ENCODE measurements around the gene CNTNAP2.
"Not testable (repeated sequence)": the region's sequence is repeated elsewhere in the genome, so short reads cannot be mapped to it uniquely, and the experiment has no call there.

CNTNAP2 gene

DNA sequence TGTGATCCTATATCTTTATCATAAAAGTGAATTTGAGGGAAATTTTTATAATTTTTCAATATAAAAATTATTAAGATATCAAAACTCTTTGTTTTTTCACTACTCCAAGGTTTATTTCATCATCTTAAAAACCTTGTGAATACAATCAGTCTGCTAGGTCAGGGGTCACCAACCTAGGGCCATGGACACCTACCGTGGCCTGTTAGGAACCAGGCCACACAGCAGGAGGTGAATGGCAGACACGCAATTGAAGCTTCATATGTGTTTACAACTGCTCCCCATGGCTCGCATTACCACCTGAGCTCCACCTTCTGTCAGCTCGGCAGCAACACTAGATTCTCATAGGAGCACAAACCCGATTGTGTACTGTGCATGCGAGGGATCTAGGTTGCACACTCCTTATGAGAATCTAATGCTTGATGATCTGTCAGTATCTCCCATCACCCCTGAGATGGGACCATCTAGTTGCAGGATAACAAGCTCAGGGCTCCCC, 2202.8 kb downstream of the CNTNAP2 start:
- TF ChIP-seq, protein P1, sequence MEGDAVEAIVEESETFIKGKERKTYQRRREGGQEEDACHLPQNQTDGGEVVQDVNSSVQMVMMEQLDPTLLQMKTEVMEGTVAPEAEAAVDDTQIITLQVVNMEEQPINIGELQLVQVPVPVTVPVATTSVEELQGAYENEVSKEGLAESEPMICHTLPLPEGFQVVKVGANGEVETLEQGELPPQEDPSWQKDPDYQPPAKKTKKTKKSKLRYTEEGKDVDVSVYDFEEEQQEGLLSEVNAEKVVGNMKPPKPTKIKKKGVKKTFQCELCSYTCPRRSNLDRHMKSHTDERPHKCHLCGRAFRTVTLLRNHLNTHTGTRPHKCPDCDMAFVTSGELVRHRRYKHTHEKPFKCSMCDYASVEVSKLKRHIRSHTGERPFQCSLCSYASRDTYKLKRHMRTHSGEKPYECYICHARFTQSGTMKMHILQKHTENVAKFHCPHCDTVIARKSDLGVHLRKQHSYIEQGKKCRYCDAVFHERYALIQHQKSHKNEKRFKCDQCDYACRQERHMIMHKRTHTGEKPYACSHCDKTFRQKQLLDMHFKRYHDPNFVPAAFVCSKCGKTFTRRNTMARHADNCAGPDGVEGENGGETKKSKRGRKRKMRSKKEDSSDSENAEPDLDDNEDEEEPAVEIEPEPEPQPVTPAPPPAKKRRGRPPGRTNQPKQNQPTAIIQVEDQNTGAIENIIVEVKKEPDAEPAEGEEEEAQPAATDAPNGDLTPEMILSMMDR (IDR thresholded peaks at IDR 0.05; ENCODE audit: control insufficient read depth, extremely low read depth, insufficient read depth) = no peak
- no peak overlapping the region for H3K4me3 ChIP-seq (ENCODE audit: low read depth, low read length)
- DNase-seq (ENCODE audit: low read depth) = no peak

DNA sequence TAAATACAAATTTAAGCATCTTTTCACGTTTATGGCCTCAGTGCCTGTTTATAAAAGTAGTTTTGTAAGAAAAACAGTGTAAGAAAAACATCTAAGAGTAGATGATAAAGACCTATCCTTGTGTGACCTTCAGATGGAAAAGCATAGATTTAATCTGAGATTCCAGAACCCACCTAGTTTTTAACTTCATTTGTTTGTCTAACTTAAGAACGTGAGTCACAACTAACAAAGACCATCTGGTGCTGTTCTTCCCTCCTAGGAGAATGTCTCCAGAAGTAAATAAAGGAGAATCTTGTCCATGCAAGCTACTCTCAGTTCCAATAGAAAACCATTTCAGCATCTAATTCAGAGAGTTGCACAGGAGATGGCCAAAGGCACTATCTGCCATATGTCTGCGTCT, 2208.6 kb downstream of the CNTNAP2 start:
- H3K4me3 ChIP-seq (ENCODE audit: low read depth, low read length) = no peak overlapping the region
- TF ChIP-seq, protein P1 (IDR thresholded peaks at IDR 0.05; ENCODE audit: control insufficient read depth, extremely low read depth, insufficient read depth) = no peak
- no peak for DNase-seq (ENCODE audit: low read depth)

DNA sequence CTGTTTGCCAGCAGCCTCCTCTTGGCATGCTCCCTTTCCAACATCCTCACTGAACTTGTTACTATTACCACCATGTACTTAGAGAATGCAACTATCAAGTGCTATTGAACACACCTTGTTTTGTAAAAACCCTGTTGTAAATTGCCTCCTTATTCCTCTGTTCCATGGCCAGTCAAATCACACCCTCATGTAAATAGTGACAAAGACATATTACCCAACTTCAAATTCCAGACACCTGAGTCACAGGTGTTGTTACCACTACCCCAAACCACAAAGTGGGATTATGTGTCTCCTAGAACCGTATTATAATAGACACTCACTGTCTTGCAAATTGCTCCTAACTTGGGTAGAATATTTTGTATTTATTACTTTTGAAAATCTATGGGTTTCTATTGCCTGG, 2210.8 kb downstream of the CNTNAP2 start:
- H3K4me3 ChIP-seq (ENCODE audit: low read depth, low read length) = no peak overlapping the region
- DNase-seq (ENCODE audit: low read depth) = no peak
- TF ChIP-seq, protein P1 (IDR thresholded peaks at IDR 0.05; ENCODE audit: control insufficient read depth, extremely low read depth, insufficient read depth) = no peak

DNA sequence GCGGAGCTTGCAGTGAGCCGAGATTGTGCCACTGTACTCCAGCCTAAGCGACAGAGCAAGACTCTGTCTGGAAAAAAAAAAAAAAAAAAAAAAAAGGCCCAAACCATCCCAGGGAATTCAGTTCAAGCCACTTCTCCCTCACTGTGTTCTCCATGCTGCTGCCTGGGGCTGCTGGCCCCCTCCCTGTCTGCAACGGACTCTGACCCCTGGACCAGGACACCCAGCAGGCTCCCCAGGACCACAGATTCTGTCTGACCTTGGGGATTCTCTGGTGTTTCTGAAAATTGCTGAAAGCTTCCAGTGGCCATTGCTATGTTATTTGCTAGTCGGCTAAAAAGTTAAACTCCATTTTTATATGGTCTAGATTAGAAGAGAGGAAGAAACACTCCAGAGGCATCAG, 2212.3 kb downstream of the CNTNAP2 start:
- DNase-seq (ENCODE audit: low read depth) = no peak
- H3K4me3 ChIP-seq (ENCODE audit: low read depth, low read length) = no peak overlapping the region
- TF ChIP-seq, protein P1 (IDR thresholded peaks at IDR 0.05; ENCODE audit: control insufficient read depth, extremely low read depth, insufficient read depth) = no peak

DNA sequence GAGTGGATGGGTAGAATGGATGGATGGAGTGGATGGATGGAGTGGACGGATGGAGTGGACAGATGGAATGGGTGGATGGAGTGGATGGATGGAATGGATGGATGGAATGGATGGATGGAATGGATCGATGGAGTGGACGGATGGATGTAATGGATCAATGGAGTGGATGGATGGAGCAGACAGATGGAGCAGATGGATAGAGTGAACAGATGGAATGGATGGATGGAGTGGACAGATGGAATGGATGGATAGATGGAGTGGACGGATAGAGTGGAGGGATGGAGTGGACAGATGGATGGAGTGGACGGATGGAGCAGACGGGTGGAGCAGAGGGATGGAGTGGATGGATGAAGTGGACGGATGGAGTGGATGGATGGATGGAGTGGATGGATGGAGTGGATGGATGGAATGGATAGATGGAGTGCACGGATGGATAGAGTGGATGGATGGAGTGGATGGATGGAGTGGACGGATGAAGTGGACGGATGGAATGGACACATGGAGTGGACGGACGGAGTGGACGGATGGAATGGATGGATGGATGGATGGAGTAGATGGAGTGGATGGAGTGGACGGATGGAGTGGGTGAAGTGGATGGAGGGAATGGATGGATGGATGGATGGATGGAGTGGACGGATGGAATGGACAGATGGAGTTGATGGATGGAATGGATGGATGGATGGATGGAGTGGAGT, 2213.7 kb downstream of the CNTNAP2 start:
- no peak for DNase-seq (ENCODE audit: low read depth)
- TF ChIP-seq, protein P1 (IDR thresholded peaks at IDR 0.05; ENCODE audit: control insufficient read depth, extremely low read depth, insufficient read depth) = no peak
- H3K4me3 ChIP-seq (ENCODE audit: low read depth, low read length) = no peak overlapping the region

DNA sequence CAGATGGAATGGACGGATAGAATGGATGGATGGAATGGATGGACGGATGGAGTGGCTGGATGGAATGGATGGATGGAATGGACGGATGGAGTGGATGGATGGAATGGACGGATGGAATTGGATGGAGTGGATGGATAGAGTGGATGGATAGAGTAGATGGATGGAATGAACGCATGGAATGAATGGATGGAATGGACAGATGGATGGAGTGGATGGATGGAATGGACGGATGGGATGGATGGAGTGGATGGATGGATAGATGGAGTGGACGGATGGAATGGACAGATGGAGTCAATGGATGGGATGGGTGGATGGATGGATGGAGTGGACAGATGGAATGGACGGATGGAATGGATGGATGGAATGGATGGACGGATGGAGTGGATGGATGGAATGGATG, 2214.2 kb downstream of the CNTNAP2 start:
- DNase-seq (ENCODE audit: low read depth) = no peak

DNA sequence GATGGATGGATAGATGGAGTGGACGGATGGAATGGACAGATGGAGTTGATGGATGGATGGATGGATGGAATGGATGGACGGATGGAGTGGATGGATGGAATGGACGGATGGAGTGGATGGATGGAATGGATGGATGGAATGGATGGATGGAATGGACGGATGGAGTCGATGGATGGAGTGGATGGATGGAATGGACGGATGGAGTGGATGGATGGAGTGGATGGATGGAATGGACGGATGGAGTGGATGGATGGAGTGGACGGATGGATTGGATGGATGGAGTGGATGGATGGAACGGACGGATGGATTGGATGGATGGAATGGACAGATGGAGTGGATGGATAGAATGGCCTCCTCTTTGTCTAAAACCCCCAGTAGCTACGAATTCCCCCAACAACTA, 2214.9 kb downstream of the CNTNAP2 start:
- not testable (repeated sequence) for H3K4me3 ChIP-seq (ENCODE audit: low read depth, low read length); DNase-seq (ENCODE audit: low read depth)

More for the DNA sequence above, 2214.2 kb downstream of the CNTNAP2 start:
- no peak overlapping the region for H3K4me3 ChIP-seq (ENCODE audit: low read depth, low read length)
- TF ChIP-seq, protein P1 (IDR thresholded peaks at IDR 0.05; ENCODE audit: control insufficient read depth, extremely low read depth, insufficient read depth) = no peak
